Fibroblast of pulmonary artery (primary cell): ENCODE measurements around the gene PPFIA2.
A peak's percentile ranks its signal among the peaks of the same experiment; 100 is the strongest.

Experiments
- DNase-seq: peaks from one replicate; pipeline ENCODE4 v3.0.0-alpha.2; 2010; ENCODE audit warnings: low read depth
- H3K4me3 ChIP-seq: replicated peaks from 2 replicates; pipeline ENCODE4 v1.5.1; 2011; ENCODE audit warnings: low read depth, mild to moderate bottlenecking, control low read depth, low read length, moderate library complexity
- TF ChIP-seq, protein P1 (sequence below): IDR thresholded peaks from 2 replicates; pipeline ENCODE4 v1.5.1; 2011; ENCODE audit warnings: mild to moderate bottlenecking, control low read depth, low read length, inconsistent platforms; ENCODE audit errors: missing control alignments

The PPFIA2 gene

GRCh38 chr12:81296556-81297305, 462.4 kb downstream of the PPFIA2 start:
- peak; percentile 55 for DNase-seq
- TF ChIP-seq, protein P1, sequence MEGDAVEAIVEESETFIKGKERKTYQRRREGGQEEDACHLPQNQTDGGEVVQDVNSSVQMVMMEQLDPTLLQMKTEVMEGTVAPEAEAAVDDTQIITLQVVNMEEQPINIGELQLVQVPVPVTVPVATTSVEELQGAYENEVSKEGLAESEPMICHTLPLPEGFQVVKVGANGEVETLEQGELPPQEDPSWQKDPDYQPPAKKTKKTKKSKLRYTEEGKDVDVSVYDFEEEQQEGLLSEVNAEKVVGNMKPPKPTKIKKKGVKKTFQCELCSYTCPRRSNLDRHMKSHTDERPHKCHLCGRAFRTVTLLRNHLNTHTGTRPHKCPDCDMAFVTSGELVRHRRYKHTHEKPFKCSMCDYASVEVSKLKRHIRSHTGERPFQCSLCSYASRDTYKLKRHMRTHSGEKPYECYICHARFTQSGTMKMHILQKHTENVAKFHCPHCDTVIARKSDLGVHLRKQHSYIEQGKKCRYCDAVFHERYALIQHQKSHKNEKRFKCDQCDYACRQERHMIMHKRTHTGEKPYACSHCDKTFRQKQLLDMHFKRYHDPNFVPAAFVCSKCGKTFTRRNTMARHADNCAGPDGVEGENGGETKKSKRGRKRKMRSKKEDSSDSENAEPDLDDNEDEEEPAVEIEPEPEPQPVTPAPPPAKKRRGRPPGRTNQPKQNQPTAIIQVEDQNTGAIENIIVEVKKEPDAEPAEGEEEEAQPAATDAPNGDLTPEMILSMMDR, result no peak
- H3K4me3 ChIP-seq, result no peak overlapping the region

GRCh38 chr12:81295251-81295650, 463.9 kb downstream of the PPFIA2 start:
- DNase-seq, result no peak
- TF ChIP-seq, protein P1, result no peak
- no peak overlapping the region for H3K4me3 ChIP-seq

- peak; percentile 1 for DNase-seq
- H3K4me3 ChIP-seq, result no peak overlapping the region
- TF ChIP-seq, protein P1, result no peak
Observed at GRCh38 chr12:81294325-81295190, 464.6 kb downstream of the PPFIA2 start.

GRCh38 chr12:81288651-81289050, 470.5 kb downstream of the PPFIA2 start:
- DNase-seq, result no peak
- H3K4me3 ChIP-seq, result no peak overlapping the region
- TF ChIP-seq, protein P1, result no peak

- H3K4me3 ChIP-seq, result no peak overlapping the region
- TF ChIP-seq, protein P1, result no peak
- no peak for DNase-seq
Observed at GRCh38 chr12:81284137-81284536, 475.0 kb downstream of the PPFIA2 start.

DNA sequence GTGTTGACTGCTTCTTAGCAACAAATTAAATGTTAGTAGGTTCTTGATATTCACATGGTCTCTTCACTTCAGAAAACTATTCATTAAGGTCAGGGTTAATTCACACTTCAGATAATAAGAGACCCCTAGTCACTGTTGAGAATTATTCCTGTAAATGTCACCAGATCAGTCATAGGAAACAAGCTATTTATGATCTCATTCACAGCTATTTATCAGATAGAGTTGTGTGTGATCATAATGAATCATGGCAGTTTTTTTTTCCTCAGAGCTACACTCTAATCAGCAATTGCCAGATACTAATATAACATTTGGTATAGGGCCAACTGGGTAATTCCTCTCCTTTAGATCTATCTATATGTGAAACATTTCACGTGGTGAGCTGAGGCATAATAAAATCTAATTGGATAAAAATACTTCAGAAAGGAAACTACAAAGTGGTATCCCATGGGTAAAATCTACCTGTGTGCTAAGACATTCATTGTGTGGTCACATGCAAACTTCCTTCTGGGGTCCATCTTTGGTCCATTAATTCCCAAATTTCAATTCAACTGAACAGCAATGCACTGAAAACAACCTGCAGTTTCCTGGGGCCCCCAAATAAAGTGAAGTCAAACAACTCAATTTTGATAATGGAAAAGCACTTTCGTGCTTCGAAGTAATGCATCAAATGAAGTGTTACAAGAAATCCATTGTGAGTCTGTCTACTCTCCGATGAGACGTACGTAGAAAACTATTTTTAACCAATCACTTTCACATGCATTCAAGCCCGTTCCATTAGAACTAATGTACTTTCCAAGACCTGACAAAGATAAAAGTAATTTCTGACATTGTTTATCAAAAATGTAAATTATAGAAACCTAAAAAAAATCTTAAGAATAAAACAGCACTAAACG, 484.3 kb downstream of the PPFIA2 start:
- DNase-seq, result peak; percentile 1
- TF ChIP-seq, protein P1, result no peak
- H3K4me3 ChIP-seq, result no peak overlapping the region
